Renal cortex interstitium (tissue), 15 donors: ENCODE data around the gene ASCC3. TPM values are rescaled to one million over a fixed set of nuclear protein-coding genes. Genes with fewer than 3 reads are reported as not detected.

Experiments
- DNase-seq, 11 donors: peaks; one replicate each; pipeline ENCODE4 v3.0.0-alpha.2; 2013; ENCODE audit warnings: low read depth in 9 of 11, low spot score in 4 of 11; ENCODE audit errors: extremely low read depth in 1 of 11
- long read RNA-seq, 16 experiments: transcript quantifications; one replicate each; lab custom pipeline, GENCODE V29; 2026
- polyA plus RNA-seq, 3 donors: library from polyadenylated mRNA; unstranded; fragments of 120-200 nt; gene quantifications; one replicate each; pipeline ENCODE4 v1.2.1, GENCODE V29; 2013; ENCODE audit not compliant: insufficient read length in 3 of 3

The ASCC3 gene, protein sequence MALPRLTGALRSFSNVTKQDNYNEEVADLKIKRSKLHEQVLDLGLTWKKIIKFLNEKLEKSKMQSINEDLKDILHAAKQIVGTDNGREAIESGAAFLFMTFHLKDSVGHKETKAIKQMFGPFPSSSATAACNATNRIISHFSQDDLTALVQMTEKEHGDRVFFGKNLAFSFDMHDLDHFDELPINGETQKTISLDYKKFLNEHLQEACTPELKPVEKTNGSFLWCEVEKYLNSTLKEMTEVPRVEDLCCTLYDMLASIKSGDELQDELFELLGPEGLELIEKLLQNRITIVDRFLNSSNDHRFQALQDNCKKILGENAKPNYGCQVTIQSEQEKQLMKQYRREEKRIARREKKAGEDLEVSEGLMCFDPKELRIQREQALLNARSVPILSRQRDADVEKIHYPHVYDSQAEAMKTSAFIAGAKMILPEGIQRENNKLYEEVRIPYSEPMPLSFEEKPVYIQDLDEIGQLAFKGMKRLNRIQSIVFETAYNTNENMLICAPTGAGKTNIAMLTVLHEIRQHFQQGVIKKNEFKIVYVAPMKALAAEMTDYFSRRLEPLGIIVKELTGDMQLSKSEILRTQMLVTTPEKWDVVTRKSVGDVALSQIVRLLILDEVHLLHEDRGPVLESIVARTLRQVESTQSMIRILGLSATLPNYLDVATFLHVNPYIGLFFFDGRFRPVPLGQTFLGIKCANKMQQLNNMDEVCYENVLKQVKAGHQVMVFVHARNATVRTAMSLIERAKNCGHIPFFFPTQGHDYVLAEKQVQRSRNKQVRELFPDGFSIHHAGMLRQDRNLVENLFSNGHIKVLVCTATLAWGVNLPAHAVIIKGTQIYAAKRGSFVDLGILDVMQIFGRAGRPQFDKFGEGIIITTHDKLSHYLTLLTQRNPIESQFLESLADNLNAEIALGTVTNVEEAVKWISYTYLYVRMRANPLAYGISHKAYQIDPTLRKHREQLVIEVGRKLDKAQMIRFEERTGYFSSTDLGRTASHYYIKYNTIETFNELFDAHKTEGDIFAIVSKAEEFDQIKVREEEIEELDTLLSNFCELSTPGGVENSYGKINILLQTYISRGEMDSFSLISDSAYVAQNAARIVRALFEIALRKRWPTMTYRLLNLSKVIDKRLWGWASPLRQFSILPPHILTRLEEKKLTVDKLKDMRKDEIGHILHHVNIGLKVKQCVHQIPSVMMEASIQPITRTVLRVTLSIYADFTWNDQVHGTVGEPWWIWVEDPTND (N-terminal part only)
- polyA plus RNA-seq: 10 to 100 TPM; 20.9 to 26.3 (median 21.6) TPM
- long read RNA-seq, donor 1, partial matches to known transcripts: 0 of 1 reads
- long read RNA-seq, donor 1, other reads (novel, unspliced or antisense): 0 of 1 reads
- long read RNA-seq, donor 2, partial matches to known transcripts: 0 of 1 reads
- long read RNA-seq, donor 2, other reads (novel, unspliced or antisense): 0 of 1 reads
- long read RNA-seq, donor 3, partial matches to known transcripts: 0 of 2 reads
- long read RNA-seq, donor 3, other reads (novel, unspliced or antisense): 0 of 2 reads
- long read RNA-seq, donor 4, partial matches to known transcripts: 0 of 2 reads
- long read RNA-seq, donor 4, other reads (novel, unspliced or antisense): 0 of 2 reads
- long read RNA-seq, donor 5: 0 reads
- long read RNA-seq, donor 6, partial matches to known transcripts: 0 of 1 reads
- long read RNA-seq, donor 6, other reads (novel, unspliced or antisense): 0 of 1 reads
- long read RNA-seq, donor 7, partial matches to known transcripts: 0 of 1 reads
- long read RNA-seq, donor 7, other reads (novel, unspliced or antisense): 0 of 1 reads
- long read RNA-seq, donor 8: 0 reads
- long read RNA-seq, donor 9, partial matches to known transcripts: 0 of 2 reads
- long read RNA-seq, donor 9, other reads (novel, unspliced or antisense): 0 of 2 reads
- long read RNA-seq, donor 10, partial matches to known transcripts: 0 of 1 reads
- long read RNA-seq, donor 10, other reads (novel, unspliced or antisense): 0 of 1 reads
- long read RNA-seq, donor 11: 0 reads
- long read RNA-seq, donor 12: 0 reads
- long read RNA-seq, donor 13: 0 reads
- long read RNA-seq, donor 14: 0 reads
- long read RNA-seq, donor 15, partial matches to known transcripts: 0 of 1 reads
- long read RNA-seq, donor 15, other reads (novel, unspliced or antisense): 0 of 1 reads
- long read RNA-seq, donor 16, partial matches to known transcripts: 0 of 9 reads
- long read RNA-seq, donor 16, other reads (novel, unspliced or antisense): 0 of 9 reads

DNA sequence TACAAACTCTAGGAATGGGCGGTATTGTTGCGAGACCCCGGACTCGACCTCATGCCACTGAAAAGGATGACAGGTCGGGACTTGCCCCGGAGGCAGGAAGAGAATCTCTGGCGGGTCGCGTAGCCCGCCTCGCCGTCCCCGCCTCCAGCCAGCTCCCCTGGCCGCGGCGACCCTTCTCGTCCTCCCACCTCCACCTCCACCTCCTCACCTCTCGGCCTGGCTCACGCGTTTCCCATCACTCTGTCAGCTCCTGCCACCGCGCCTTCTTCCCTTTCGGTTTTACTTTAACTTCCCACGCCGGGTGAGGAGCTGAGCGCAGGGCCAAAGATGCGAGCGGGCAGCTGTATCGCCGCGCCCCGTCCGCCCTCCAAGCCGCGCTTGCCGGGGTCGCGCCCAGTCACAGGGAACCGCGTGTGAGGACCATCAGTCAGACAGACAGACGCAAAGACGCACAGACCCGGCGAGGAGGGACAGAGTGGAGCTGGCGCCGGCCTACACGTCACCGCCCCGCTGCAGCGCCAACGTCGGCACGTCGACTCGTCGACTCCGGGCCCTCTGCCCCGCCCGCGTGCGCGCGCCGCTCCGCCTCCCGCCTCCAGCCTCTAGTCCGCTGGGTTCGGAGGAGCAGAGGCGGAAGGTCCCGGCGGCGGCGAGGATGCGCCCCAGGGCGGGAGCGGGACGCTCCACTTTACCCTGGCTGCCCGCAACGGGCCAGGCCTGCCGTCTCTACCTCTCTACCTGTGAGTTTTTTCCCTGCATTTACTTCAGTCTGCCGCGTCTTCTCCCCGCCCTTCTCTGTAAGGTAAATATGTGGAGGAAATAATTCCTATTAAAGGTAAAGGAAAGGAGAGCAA, at the start of gene ASCC3:
Gene ASCC3 (minus strand): TSS at position 477 of the 854 bp plus-strand sequence. CDS start 13,332 bp downstream, outside the sequence.
- DNase-seq: peak; percentile 53 to 87 (median 81)

DNA sequence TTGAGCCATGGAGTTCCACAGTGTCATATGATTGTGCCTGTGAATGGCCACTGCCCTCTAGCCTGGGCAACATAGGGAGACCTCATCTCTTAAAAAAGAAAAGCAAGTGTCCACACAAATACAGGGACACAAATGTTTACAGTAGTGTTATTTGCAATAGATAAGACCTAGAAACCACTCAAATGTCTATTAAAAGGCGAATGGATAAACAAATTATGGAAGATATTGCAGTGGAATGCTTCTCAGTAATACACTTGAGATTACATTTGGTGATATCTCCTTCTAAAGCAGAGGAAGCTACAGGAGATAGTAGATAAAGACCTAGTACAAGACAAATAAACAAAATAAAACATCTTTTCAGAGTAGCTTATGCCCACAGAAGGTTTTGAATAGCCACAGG, 44.6 kb upstream of the ASCC3 start:
- DNase-seq: no peak

- DNase-seq: no peak
Observed at GRCh38 chr6:100924534-100925227, 43.6 kb upstream of the ASCC3 start.

DNA sequence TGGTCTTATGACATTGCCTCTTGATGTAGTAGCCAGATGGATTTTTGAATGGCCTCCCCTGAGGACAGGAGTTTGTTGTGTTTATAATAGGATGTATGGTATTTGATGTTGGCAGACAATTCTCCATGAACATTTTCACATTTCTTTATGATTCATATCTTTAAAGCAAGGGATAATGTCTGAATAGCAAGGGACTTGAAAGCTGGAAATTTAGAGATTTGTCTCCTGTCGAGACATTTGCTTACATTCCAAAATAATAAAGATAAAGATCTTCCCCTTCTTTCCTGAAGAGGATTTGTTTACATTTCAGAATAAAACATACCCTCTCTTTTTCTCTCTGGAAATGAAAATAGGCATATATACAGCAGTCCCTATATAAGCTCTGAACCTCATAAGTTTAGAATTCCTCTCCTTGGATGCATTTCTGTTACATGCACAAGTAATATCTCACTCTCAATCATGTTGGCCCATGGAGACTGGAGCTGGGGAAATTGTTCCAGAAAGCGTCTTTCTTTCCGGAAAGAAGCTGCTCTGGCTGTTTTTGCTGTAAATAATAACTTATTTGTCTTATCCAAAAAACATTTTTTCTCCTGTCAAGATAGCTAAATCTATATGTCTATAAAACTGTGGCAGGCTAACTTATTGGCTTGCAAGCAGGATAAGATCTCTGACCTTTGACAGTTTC, 42.5 kb upstream of the ASCC3 start:
- no peak for DNase-seq

GRCh38 chr6:100920028-100920605, 39.0 kb upstream of the ASCC3 start:
- no peak for DNase-seq

GRCh38 chr6:100918152-100918551, 37.0 kb upstream of the ASCC3 start:
- no peak for DNase-seq

GRCh38 chr6:100915876-100916275, 34.7 kb upstream of the ASCC3 start:
- DNase-seq: no peak

GRCh38 chr6:100913400-100914276, 32.5 kb upstream of the ASCC3 start:
- no peak for DNase-seq

DNA sequence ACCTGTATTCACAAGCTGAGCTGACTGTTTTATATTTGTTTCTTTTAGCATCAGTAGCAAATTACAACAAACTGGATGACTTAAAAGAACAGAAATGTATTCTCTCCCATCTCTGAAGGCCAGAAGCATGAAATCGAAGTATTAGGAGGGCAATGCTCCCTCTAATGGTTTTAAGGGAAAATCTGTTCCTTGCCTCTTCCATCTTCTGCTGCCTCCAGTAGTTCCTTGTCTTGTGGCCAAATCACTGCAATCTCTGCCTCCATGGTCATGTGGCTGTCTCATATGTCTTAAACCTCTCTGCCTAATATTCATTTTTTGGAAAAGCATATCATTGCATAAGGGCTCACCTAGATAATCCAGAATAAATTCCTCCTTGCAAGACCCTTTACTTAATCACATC, 25.2 kb upstream of the ASCC3 start:
- no peak for DNase-seq

- no peak for DNase-seq
Observed at GRCh38 chr6:100905067-100905466, 23.9 kb upstream of the ASCC3 start.

- no peak for DNase-seq
Observed at GRCh38 chr6:100904316-100904715, 23.2 kb upstream of the ASCC3 start.

- no peak for DNase-seq
Observed at GRCh38 chr6:100901582-100901981, 20.5 kb upstream of the ASCC3 start.

- no peak for DNase-seq
Observed at GRCh38 chr6:100899202-100899601, 18.1 kb upstream of the ASCC3 start.

DNA sequence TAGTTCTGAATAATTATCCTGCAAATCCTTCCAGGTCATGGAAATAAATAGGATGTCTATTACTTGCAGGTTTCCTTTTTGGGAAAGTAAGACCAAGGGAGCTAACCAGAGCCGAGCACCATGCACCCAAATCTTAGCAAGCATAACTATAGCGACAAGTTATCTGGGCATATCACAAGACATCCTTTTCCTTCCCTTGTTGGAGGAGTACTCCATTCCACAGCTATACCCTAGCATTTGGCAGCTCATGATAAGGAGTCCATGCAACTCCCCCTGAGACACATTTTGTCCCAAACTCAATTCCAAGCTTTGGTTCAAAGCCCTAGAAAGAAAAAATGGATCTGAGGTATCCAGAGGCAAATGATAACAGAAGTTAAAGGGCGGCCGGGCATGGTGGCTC, 16.5 kb upstream of the ASCC3 start:
- no peak for DNase-seq
